ENCODE measurements around the gene STUM.

Gene STUM

GRCh38 chr1:226566234-226566633, 17.7 kb downstream of the STUM start:
- no peak for DNase-seq

- no peak for DNase-seq
Measured at GRCh38 chr1:226566760-226567159, 18.2 kb downstream of the STUM start.

- no peak for DNase-seq
Measured at GRCh38 chr1:226568077-226568831, 19.7 kb downstream of the STUM start.

DNA sequence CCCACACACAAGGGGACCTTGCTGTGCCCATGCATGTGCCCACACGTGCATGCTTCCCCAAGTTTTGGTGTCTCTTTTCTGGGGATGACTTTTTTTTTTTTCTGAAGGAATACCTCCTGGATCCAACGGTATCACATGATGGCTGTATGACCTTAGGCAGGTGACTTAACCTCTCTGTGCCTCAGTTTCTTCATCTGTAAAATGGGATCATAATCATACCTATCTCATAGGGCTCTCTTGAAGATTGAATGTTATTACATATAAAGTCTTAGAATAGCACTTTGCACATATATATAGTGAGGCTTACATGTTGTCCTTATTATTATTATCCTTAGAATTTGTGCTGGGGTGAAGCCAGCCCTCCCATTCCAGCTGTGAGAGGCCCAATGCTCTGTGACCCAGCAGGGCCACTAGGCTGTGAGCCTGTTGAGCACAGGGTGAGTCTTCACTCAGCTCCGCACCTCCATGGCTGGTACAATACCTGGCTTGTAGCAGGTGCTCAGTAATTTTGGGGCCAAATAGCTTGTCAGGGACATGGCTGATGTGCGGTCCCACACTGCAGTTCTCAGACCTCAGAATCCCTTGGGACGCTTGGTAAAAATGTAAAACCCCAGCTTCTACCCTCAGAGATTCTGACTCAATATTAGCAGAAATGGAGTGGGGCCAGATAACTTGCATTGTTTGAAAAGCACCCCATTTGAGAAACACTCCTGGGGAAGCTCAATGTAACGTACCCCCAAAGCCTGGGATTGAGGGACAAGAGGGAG, 20.6 kb downstream of the STUM start:
- DNase-seq = no peak

- DNase-seq = no peak
Measured at GRCh38 chr1:226569879-226570547, 21.4 kb downstream of the STUM start.

DNA sequence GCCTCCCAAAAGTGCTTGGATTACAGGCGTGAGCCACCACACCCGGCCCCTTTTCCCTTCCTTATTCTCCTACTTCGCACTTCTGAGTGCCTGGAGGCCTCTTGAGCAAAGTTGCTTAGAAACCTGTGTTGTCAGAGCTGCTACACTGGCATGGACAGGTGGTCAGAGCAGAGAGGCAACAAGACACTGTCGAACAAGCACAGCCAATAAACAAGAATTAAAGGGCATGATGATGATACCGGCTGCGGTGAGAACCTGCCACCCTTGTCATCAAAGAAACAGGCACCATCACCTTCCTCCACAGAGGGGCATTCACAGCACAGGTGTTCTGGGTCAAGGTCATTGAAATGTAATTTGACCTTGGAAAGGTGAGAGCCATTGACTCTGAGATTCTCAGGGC, 23.3 kb downstream of the STUM start:
- DNase-seq = no peak

- no peak for DNase-seq
Measured at GRCh38 chr1:226572325-226572726, 23.8 kb downstream of the STUM start.

GRCh38 chr1:226574044-226574443, 25.5 kb downstream of the STUM start:
- DNase-seq = no peak

DNA sequence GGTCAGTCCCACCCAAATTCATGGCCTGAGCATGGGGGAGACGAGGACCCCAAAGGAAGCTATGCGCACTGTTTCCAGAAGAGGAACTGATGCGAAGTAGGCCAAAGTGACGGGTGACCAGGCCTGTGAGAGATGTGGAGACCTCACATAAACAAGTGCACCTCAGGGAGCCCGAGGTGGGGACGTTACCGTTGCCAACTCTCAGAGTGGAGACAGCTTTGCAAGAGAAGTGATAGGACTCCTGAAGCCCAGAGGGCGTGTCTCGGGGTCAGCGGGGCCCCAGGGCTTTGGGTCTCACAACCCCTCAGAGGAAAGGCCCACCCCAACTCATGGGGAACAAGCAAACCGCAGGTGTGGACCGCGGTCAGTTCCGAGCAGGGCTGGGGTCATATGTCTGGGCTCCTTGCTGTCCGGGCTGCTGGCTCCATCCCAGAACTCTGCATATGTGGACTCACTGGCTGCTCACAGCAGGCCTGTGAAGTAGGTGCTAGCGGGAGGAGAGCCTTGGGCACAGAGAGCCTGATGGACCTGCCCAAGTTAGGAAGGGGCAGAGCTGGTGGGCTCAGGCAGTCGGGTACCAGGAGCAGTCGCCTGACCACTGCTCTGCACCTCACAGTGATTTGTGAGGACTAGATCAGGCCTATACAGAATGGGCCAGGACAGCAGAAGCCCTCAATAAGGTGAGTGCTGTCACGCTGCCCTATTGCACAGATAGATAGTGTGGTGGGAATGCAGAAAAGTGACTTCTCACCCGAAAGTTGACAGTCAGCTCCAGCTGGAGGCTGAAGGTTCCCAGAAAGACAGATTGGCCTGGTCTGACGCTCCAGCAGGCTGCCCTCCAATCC, 26.2 kb downstream of the STUM start:
- DNase-seq = no peak

DNA sequence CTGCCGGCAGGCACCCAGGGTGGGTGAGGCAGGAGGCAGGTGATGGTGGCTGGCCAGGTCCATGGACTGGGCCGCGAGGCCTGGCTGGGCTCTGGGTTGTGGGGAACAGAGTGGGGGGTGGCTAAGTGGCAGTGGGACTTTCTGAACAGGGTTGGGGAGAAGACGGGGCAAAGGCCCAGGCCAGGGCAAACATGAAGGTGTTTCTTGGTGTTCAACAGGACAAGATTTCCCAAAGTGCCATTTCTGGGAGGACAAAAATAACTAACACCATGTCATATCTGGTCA, 26.8 kb downstream of the STUM start:
- DNase-seq = no peak

DNA sequence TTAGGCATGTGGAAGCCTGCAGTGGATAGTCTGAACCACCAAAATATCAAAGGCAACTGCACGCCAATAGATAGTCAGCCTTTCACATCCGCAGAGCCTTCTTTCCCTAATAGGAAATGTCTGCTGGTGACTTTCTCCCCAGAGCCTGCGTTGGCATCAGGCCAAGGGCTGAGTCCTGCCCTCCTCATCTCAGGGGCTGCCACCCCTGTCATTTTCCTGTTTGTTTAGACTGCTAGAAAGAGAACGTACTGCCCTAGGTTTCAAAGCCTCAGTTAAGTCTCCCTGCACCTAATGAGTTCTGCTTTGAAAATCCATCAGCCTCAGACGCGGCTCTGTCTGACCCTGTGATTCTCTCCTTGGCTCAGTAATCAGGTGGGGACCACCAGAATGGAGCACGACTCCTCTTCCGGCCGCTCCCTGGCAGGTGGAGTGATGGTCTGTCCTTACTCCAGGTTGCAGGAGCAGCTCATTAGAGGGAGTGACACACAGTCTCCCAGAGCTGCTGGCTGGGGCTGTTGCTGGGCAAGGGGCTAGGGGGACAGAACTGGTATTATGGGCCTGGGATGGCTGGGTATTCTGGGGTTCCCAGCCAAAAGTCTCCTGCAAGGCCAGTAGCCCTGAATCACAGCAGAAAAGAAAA, 27.3 kb downstream of the STUM start:
- DNase-seq = no peak

DNA sequence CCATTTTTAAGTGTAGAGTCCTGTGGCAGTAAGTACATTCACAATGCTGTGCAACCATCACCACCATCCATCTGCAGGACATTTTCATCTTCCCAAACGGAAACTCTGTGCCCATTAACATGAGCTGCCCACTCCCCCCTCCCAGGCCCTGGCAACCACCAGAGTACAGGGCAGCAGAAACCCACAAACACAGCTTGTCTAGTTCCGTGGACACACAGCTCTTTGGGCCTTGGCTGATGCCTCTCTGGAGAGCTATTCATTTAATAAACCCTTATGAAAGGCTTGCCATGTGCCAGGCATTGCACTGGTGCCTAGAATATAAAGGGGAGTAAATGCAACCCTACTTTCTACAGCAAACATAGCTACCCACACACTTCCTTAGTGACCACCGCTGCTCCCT, 28.0 kb downstream of the STUM start:
- no peak for DNase-seq

- no peak for DNase-seq
Measured at GRCh38 chr1:226577401-226578180, 29.0 kb downstream of the STUM start.

DNA sequence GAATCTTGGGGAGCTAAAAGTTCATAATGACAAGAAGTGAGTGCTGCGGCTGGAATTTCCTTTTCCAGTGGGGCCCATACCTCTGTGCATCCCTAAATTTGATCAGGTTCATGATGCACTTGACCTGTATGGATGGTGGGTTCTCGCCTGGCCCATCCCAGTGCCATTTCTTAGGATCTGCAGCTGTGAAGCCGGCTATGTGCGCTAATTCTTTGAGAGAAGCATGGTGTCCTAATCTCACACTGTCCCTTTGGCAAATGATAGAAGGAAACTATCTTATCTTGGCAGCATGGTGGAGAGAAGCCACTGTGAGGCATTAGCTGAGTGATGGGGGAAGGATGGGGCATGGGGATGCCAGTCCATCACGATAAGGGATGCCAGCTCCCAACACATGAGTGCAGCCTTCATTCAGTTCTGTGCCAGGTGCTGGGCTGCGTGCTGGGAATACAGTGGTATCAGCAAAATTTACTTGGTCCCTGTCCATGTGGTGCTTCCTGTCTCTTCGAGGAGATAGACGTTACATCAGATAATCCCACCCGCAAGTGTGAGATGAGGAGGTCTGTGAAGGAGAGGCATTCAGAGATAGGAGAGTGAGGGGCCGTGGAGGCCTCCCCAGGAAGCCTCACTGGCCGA, 30.5 kb downstream of the STUM start:
- DNase-seq = no peak

- no peak for DNase-seq
Measured at GRCh38 chr1:226579781-226580323, 31.3 kb downstream of the STUM start.

GRCh38 chr1:226580625-226581270, 32.2 kb downstream of the STUM start:
- DNase-seq = no peak

DNA sequence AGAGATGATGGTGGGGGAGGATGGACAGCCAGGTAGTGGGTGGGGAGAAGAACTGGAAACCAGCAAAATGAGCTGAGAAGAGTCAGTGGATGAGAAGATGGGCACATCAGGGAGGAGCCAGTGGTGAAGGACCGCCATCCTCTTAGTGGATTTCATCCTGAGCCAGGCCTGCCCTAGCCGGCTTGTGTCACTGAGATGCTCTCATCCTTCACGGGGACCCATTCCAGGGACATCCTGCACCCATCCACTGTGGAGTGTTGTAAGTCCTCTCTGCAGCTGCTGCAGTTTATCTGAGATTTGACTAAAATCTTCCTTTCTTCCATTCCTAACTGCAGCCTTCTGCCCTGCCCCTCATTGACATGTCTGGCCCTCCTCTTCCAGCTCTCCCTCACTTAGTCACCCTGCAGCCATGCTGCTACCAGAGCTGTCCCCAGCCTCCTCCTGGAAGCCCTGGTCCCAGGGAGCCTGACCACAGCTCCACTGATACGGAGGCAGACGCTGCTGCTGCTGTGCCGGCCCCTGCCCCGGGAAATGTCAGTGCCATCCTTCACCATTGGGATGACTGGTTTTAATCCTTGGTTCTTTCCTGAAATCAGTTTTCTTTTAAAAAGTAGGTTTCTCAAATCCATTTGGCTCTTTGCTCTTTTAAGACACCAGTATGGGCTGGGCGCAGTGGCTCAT, 33.2 kb downstream of the STUM start:
- no peak for DNase-seq

DNA sequence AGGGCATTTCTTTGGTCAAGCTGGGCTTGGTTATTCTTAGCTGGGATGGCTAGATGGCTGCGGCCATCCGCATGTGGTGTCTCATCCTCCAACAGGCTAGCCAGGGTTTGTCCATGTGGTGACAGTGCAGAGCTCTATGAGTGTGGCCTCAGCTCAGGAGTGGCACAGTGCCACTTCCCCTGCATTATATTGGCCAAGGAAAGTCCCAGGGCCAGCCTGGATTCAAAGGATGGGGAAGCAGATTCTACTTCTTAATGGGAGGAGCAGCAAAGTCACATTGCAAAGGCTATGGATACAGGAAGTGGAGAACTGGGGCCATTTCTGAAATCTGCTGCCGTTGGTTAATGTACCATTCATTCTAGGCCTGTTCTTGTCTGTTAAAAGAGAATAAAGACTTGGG, 34.4 kb downstream of the STUM start:
- DNase-seq = no peak

- no peak for DNase-seq
Measured at GRCh38 chr1:226584164-226584563, 35.6 kb downstream of the STUM start.

GRCh38 chr1:226586116-226586515, 37.6 kb downstream of the STUM start:
- DNase-seq = no peak

Measured in bone marrow (tissue), 2 donors.